K562 (cell line): ENCODE measurements around the gene RNF224. TPM values are rescaled to one million over a fixed set of nuclear protein-coding genes. Genes with fewer than 3 reads are reported as not detected.

ENCODE experiments used
- ATF1 ChIP-seq, 2 experiments: fragments of 450-650 bp in 1 of 2; IDR thresholded peaks; 2 replicates each; pipeline ENCODE4 v1.6.1; 2016; ENCODE audit warnings: missing compliant biosample characterization in 1 of 2, missing genetic modification characterization in 1 of 2
- CBX1 ChIP-seq: sonication (generic); IDR thresholded peaks from 2 replicates; pipeline ENCODE4 v1.6.1; 2016; ENCODE audit warnings: antibody characterized with exemption, low read depth, mild to moderate bottlenecking
- CCNT2 ChIP-seq: IDR thresholded peaks from 2 replicates; pipeline ENCODE4 v1.6.1; 2011; ENCODE audit warnings: borderline replicate concordance, low read depth, mild to moderate bottlenecking, moderate library complexity, mixed read lengths, low read length; ENCODE audit not compliant: insufficient read length; ENCODE audit errors: extremely low read depth
- COPS2 ChIP-seq: fragments of 450-650 bp; conservative IDR thresholded peaks from 2 replicates; pipeline ENCODE4 v1.6.1; 2016; ENCODE audit warnings: mild to moderate bottlenecking, moderate library complexity
- FOXJ2 ChIP-seq: fragments of 200-800 bp; sonication (Bioruptor generic); IDR thresholded peaks from 2 replicates; pipeline ENCODE4 v1.6.1; 2016; ENCODE audit warnings: missing genetic modification characterization, missing compliant biosample characterization
- FOXJ3 ChIP-seq: sonication (generic); formaldehyde crosslinking; IDR thresholded peaks from 2 replicates; pipeline ENCODE4 v1.4.0; 2020; ENCODE audit warnings: mild to moderate bottlenecking, missing genetic modification reagents
- HDAC1 ChIP-seq, 2 experiments: fragments of 450-650 bp; IDR thresholded peaks; 2 replicates each; pipeline ENCODE4 v1.6.1; 2016 to 2017; ENCODE audit warnings: inconsistent platforms in 1 of 2, mild to moderate bottlenecking in 1 of 2, moderate library complexity in 1 of 2
- HINFP ChIP-seq: fragments of 450-650 bp; conservative IDR thresholded peaks from 2 replicates; pipeline ENCODE4 v1.6.1; 2016; ENCODE audit warnings: missing genetic modification characterization, low read depth, mild to moderate bottlenecking, control low read depth, missing compliant biosample characterization
- HNRNPL ChIP-seq: fragments of 200-400 bp; formaldehyde crosslinking; IDR thresholded peaks from 2 replicates; pipeline ENCODE4 v1.6.1; 2017; ENCODE audit warnings: low read depth, mild to moderate bottlenecking, low read length
- IRF2 ChIP-seq: sonication (generic); formaldehyde crosslinking; IDR thresholded peaks from 2 replicates; pipeline ENCODE4 v1.8.1; 2022; ENCODE audit warnings: mild to moderate bottlenecking, missing genetic modification reagents
- MXD1 ChIP-seq: fragments of 250-450 bp; sonication (Bioruptor Pico); IDR thresholded peaks from 2 replicates; pipeline ENCODE4 v1.8.0; 2021; ENCODE audit warnings: borderline replicate concordance, mild to moderate bottlenecking, moderate library complexity; ENCODE audit not compliant: poor library complexity, severe bottlenecking
- MYC ChIP-seq, 2 experiments: fragments of 250-450 bp in 1 of 2; sonication (Bioruptor Pico) in 1 of 2; IDR thresholded peaks; 2 replicates each; pipeline versions ENCODE4 v1.5.1 to v1.6.1; 2012 to 2021; ENCODE audit warnings: low read depth in 2 of 2, borderline replicate concordance in 1 of 2, improper control_type of control experiment in 1 of 2, low read length in 1 of 2, mild to moderate bottlenecking in 1 of 2, moderate library complexity in 1 of 2
- POLR2AphosphoS5 ChIP-seq: IDR thresholded peaks from 2 replicates; pipeline ENCODE4 v1.6.1; 2011; ENCODE audit warnings: mild to moderate bottlenecking, low read depth, low read length, moderate library complexity; ENCODE audit not compliant: control insufficient read depth, insufficient read depth
- RAD21 ChIP-seq, 2 experiments: fragments of 250-450 bp in 1 of 2; fragments of 450-650 bp in 1 of 2; sonication (Bioruptor Pico) in 1 of 2; formaldehyde crosslinking in 1 of 2; IDR thresholded peaks in 1 of 2; conservative IDR thresholded peaks in 1 of 2; 2 replicates each; pipeline versions ENCODE4 v1.4.0 to v1.8.0; 2020 to 2022; ENCODE audit warnings: mild to moderate bottlenecking in 2 of 2, moderate library complexity in 1 of 2
- SIN3B ChIP-seq: fragments of 450-650 bp; IDR thresholded peaks from 2 replicates; pipeline ENCODE4 v1.6.1; 2017; ENCODE audit warnings: low read depth, mild to moderate bottlenecking, moderate library complexity
- THAP12 ChIP-seq: fragments of 250-450 bp; sonication (Bioruptor Pico); IDR thresholded peaks from 2 replicates; pipeline ENCODE4 v1.9.0; 2021; ENCODE audit warnings: mild to moderate bottlenecking, inconsistent platforms
- ZBTB2 ChIP-seq: fragments of 450-650 bp; IDR thresholded peaks from 2 replicates; pipeline ENCODE4 v1.6.1; 2016; ENCODE audit warnings: antibody characterized with exemption
- ZNF436 ChIP-seq: fragments of 250-450, 450-650 bp; sonication (Bioruptor Pico); formaldehyde crosslinking; IDR thresholded peaks from 2 replicates; pipeline ENCODE4 v1.7.0; 2020; ENCODE audit warnings: mild to moderate bottlenecking
- polyA plus RNA-seq, 8 experiments: library from polyadenylated mRNA; depleted of rRNA in 4 of 8; stranded (reverse) in 5 of 8; unstranded in 3 of 8; fragments of >200 nt; fragmentation: Nextera tagmentation in 2 of 8; fragmentation: Illumina TruSeq in 1 of 8; extraction: Ambion mirVana in 2 of 8; extraction: Trizol in 1 of 8; gene quantifications; 2 replicates each; pipeline versions ENCODE4 v1.2.1 to v1.2.3, GENCODE V29; 2011 to 2014; ENCODE audit warnings: inconsistent platforms in 1 of 8, missing spikeins in 1 of 8
- total RNA-seq, 7 experiments: library from RNA; depleted of rRNA in 6 of 7; stranded (reverse); fragments of >200 nt in 6 of 7; fragmentation: Illumina TruSeq in 2 of 7; extraction: Trizol in 2 of 7; gene quantifications; 2 replicates each; pipeline versions ENCODE4 v1.2.1 to v1.2.3, GENCODE V29; 2011 to 2021; ENCODE audit warnings: low replicate concordance in 1 of 7

RNF224 gene
- total and polyA plus RNA-seq, 9 of the 15 experiments (the other 6 are each of a cell fraction or from before 2014, with no cell fraction given): not detected

GRCh38 chr9:137240318-137240840 is 13.1 kb downstream of the RNF224 start (continued):
- TF ChIP-seq POLR2AphosphoS5 (peak; percentile 53; the same call in 1 of the 2 replicates), HINFP (no peak), ZNF436 (CRISPR knock-in tag) (no peak), HNRNPL (peak; percentile 77; the same call in 1 of the 2 replicates), ATF1 (CRISPR knock-in tag; IDR thresholded peaks at IDR 0.05) (no peak), ATF1 (tag; IDR thresholded peaks at IDR 0.05) (no peak), RAD21 (CRISPR knock-in tag; conservative IDR thresholded peaks at IDR 0.05 in 1 of 2, IDR thresholded peaks at IDR 0.05 in 1 of 2) (peak in 1 of 2 experiments; percentile 29; a peak in 3 of 4 replicates), IRF2 (CRISPR knock-in tag) (peak; percentile 68; the same call in 1 of the 2 replicates), SIN3B (no peak), COPS2 (no peak), CCNT2 (peak; percentile 49), FOXJ3 (CRISPR knock-in tag) (peak; percentile 65; the same call in 1 of the 2 replicates), FOXJ2 (tag) (peak; percentile 99), MYC (IDR thresholded peaks at IDR 0.05; ENCODE audit: low read depth, low read length) (peak; percentile 95), MYC (CRISPR knock-in tag; IDR thresholded peaks at IDR 0.05; ENCODE audit: borderline replicate concordance, low read depth) (peak; percentile 74; the same call in 1 of the 2 replicates), MXD1 (CRISPR knock-in tag) (peak; percentile 70), HDAC1 (IDR thresholded peaks at IDR 0.05) (peak in 1 of 2 experiments; percentile 97; a peak in 3 of 4 replicates), THAP12 (CRISPR knock-in tag) (peak; percentile 85; the same call in 1 of the 2 replicates), CBX1 (peak; percentile 93; the same call in 1 of the 2 replicates), ZBTB2 (peak; percentile 77)
